Stomach (tissue), 9 donors: ENCODE results near the gene STRN3. TPM values are rescaled to one million over a fixed set of nuclear protein-coding genes. Genes with fewer than 3 reads are reported as not detected.
A peak's percentile ranks its signal among the peaks of the same experiment; 100 is the strongest.

Experiments used
- DNase-seq, 2 donors: peaks; one replicate each; pipeline versions ENCODE4 v3.0.0 to v3.0.0-alpha.2; 2013 to 2019
- H3K27ac ChIP-seq, 5 donors: fragments of 200-600 bp in 4 of 5; sonication (generic) in 4 of 5; one replicate each; pipeline ENCODE4 v1.5.1; 2013 to 2019; ENCODE audit warnings: mild to moderate bottlenecking in 1 of 5, moderate library complexity in 1 of 5
- H3K27me3 ChIP-seq, 3 donors: fragments of 200-600 bp; sonication (generic); one replicate each; pipeline ENCODE4 v1.5.1; 2017 to 2019; ENCODE audit warnings: mixed run types in 1 of 3
- H3K36me3 ChIP-seq, 4 donors: fragments of 200-600 bp; sonication (generic); 1 replicate in 3 of 4; 2 replicates in 1 of 4; pipeline ENCODE4 v1.5.1; 2016 to 2019
- H3K4me1 ChIP-seq, 4 donors: fragments of 200-600 bp; sonication (generic); one replicate each; pipeline ENCODE4 v1.5.1; 2016 to 2019
- H3K4me3 ChIP-seq, 4 donors: fragments of 200-600 bp; sonication (generic) in 3 of 4; one replicate each; pipeline ENCODE4 v1.5.1; 2016 to 2019; ENCODE audit warnings: mild to moderate bottlenecking in 1 of 4
- H3K9me3 ChIP-seq, 4 donors: fragments of 200-600 bp; sonication (generic); one replicate each; pipeline ENCODE4 v1.5.1; 2016 to 2019
- EP300 ChIP-seq: sonication (generic); formaldehyde crosslinking; IDR thresholded peaks from one replicate; pipeline ENCODE4 v1.6.1; 2017; ENCODE audit warnings: antibody characterized with exemption
- POLR2A ChIP-seq, 4 donors: fragments of 450-650 bp; IDR thresholded peaks; one replicate each; pipeline ENCODE4 v1.6.1; 2016; ENCODE audit warnings: antibody characterized with exemption in 4 of 4, control low read depth in 2 of 4, mild to moderate bottlenecking in 1 of 4, moderate library complexity in 1 of 4
- POLR2AphosphoS5 ChIP-seq, 3 donors: sonication (generic); formaldehyde crosslinking; IDR thresholded peaks; one replicate each; pipeline ENCODE4 v1.6.1; 2016; ENCODE audit warnings: antibody characterized with exemption in 3 of 3
- WGBS, 5 donors: extraction: QIAGEN DNeasy Blood & Tissue Kit in 3 of 5; methylation state at CpG; one replicate each; pipeline versions ENCODE4 v1.1.5 to v1.1.7; 2013 to 2018; 5-methylcytosine and 5-hydroxymethylcytosine counted together
- intact Hi-C: fragments of 100-400 bp; cut with DNase I; formaldehyde crosslinking; loops from one replicate; pipeline ENCODE4 v1.15.1; 2023; ENCODE audit warnings: low total_unique reads
- polyA plus RNA-seq, 3 donors: library from polyadenylated mRNA; stranded (reverse); fragments of 200-250 nt; gene quantifications; one replicate each; pipeline ENCODE4 v1.2.3, GENCODE V29; 2013
- total RNA-seq, 5 donors: library from RNA; depleted of rRNA; stranded (reverse); fragments of >200 nt; gene quantifications; one replicate each; pipeline versions ENCODE4 v1.1.0 to v1.2.3, GENCODE V29; 2014 to 2016
- TF ChIP-seq, protein P1 (sequence below), 7 experiments: fragments of 450-650 bp in 4 of 7; fragments of 200-600 bp in 3 of 7; sonication (generic) in 3 of 7; IDR thresholded peaks; one replicate each; pipeline ENCODE4 v1.5.1; 2016 to 2019; ENCODE audit warnings: antibody characterized with exemption in 7 of 7, control low read depth in 2 of 7, mild to moderate bottlenecking in 1 of 7
- donor health status: healthy with polysubstance abuse.
- donor health status: Bipolar disorder and iron deficiency.
- donor health status: healthy.

Gene STRN3
- total and polyA plus RNA-seq, 8 donors, result 8.1 to 91.8 (median 24.6) TPM

DNA sequence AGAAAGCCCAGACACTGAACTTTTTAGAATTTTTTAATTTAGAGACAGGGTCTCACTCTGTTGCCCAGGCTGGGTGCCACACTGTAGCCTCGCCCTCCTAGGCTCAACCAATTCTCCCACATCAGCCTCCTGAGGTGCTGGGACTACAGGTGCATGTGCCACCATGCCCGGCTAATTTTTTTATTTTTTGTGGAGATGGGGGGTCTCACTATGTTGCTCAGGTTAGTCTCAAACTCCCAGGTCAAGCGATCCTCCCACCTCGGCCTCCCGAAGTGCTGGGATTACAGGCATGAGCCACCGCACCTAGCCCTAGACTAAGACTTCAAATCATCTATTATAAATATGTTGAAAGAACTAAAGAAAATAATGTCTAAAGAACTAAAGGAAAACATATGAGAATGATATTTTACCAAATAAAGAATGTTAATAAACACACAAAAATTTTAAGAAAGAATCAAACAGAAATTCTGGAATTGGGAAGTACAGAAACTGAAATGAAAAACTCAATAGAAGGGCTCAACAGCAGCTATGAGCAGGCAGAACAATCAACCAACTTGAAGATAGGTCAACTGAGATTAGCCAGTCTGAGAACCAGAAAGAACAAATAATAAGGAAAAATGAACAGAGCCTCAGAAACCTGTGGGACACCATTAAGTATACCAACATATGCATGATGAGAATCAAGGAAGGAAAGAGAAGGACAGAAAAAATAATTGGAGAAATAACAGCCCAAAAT lies 27.0 kb downstream of the STRN3 start:
- Histone ChIP-seq H3K4me3 (no peak overlapping the region), H3K36me3 (peaks cover 0 to 30% (median 19%) of the 10 kb centered on the region in 4 donors), H3K27ac (no peak overlapping the region), H3K27me3 (no peaks in the 10 kb centered on the region), H3K4me1 (peaks cover 11 to 35% (median 22%) of the 10 kb centered on the region in 4 donors), H3K9me3 (peaks cover 0 to 18% (median 8%) of the 10 kb centered on the region in 4 donors)
- no peak for TF ChIP-seq POLR2A (IDR thresholded peaks at IDR 0.05)
- TF ChIP-seq, protein P1, sequence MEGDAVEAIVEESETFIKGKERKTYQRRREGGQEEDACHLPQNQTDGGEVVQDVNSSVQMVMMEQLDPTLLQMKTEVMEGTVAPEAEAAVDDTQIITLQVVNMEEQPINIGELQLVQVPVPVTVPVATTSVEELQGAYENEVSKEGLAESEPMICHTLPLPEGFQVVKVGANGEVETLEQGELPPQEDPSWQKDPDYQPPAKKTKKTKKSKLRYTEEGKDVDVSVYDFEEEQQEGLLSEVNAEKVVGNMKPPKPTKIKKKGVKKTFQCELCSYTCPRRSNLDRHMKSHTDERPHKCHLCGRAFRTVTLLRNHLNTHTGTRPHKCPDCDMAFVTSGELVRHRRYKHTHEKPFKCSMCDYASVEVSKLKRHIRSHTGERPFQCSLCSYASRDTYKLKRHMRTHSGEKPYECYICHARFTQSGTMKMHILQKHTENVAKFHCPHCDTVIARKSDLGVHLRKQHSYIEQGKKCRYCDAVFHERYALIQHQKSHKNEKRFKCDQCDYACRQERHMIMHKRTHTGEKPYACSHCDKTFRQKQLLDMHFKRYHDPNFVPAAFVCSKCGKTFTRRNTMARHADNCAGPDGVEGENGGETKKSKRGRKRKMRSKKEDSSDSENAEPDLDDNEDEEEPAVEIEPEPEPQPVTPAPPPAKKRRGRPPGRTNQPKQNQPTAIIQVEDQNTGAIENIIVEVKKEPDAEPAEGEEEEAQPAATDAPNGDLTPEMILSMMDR (IDR thresholded peaks at IDR 0.05), result no peak
- TF ChIP-seq POLR2AphosphoS5 (IDR thresholded peaks at IDR 0.05), result no peak
- TF ChIP-seq EP300, result no peak
- no peak for DNase-seq
- 90 to 97% (median 97%) methylated on average over 6 of the region's 6 CpGs for WGBS, 5 donors
- intact Hi-C loops, result no loop called here

DNA sequence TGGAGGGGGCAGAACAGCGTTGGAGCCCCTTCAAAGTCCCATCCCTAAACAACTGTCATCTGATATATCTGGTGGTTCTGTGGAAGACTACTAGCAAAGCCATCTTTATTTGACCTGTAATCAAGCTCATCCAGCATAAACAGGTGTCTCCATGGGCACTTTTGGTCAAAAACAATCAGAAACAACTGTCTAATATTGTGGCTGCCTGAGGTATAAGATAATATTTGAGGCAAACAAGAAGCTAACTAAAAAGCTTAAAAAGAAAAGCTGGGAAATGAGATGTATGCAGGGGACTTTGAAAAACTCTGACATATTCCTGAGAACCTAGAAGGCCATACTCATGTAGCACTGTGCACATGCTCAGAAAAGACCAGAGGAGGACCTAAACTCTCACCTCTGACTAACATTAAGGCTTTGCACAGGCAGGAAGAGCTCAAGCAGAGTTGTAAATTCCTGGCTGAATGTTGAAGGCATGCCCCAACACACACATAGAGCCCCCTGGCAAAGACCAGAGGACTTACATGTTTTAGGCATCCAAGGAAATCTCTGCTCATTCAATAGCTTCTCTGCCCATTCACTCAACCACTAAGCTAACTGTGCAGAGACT lies 28.0 kb downstream of the STRN3 start:
- no peak overlapping the region for H3K27ac ChIP-seq
- TF ChIP-seq, protein P1 (IDR thresholded peaks at IDR 0.05), result no peak
- TF ChIP-seq POLR2A (IDR thresholded peaks at IDR 0.05) (no peak), EP300 (no peak), POLR2AphosphoS5 (IDR thresholded peaks at IDR 0.05) (no peak)
- H3K27me3 ChIP-seq, result no peaks in the 10 kb centered on the region
- H3K4me1 ChIP-seq, result peaks cover 11 to 35% (median 24%) of the 10 kb centered on the region in 4 donors
- peaks cover 0 to 25% (median 17%) of the 10 kb centered on the region in 4 donors for H3K36me3 ChIP-seq
- intact Hi-C loops, result no loop called here
- peaks cover 0 to 18% (median 8%) of the 10 kb centered on the region in 4 donors for H3K9me3 ChIP-seq
- WGBS, 5 donors, result 98 to 100% (median 100%) methylated on average over 1 of the region's 1 CpG
- H3K4me3 ChIP-seq, result no peak overlapping the region
- no peak for DNase-seq

DNA sequence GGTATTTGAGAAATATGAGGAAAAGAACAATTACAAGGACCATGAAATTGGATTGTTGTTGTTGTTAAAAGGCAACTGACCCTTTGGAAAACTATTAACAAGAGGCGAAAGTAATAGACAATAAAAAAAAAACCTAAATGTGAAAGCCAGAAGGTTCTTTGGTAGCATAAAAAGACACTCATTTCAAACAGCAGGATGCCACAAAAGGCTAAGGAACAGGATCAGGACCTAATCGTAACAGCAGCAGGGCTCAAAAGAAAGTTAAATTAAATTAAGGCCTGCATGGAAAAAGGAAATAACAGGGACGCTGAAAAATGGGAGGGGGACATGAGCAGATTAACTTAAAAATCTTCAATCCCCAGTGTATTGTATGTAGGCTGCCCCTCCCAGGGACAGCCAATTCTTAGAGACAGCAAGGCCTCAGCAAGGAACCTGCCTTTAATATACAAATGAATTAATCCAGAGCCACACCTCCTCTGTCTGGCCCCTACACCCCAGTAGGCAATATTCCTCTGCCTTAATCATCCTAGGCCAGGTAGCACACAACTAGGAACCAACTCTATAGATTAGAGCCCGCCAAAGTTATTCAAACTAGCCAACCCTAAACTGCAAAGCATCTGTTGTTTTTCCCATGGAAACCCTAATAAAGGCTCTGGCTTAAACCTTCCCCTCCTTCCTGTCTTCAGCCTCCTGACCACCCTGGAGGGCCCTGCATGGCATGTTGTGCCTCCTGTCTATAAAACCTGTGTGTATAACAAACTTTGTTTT lies 29.1 kb downstream of the STRN3 start:
- Histone ChIP-seq H3K4me1 (peaks cover 11 to 44% (median 25%) of the 10 kb centered on the region in 4 donors), H3K9me3 (peaks cover 0 to 18% (median 8%) of the 10 kb centered on the region in 4 donors), H3K36me3 (peaks cover 0 to 17% (median 12%) of the 10 kb centered on the region in 4 donors), H3K27ac (no peak overlapping the region), H3K4me3 (no peak overlapping the region), H3K27me3 (no peaks in the 10 kb centered on the region)
- WGBS, 5 donors, result 84 to 91% (median 91%) methylated on average over 4 of the region's 4 CpGs
- intact Hi-C loops, result no loop called here
- DNase-seq, result no peak
- TF ChIP-seq EP300, result no peak
- TF ChIP-seq, protein P1 (IDR thresholded peaks at IDR 0.05), result no peak
- TF ChIP-seq POLR2A (IDR thresholded peaks at IDR 0.05), result no peak
- no peak for TF ChIP-seq POLR2AphosphoS5 (IDR thresholded peaks at IDR 0.05)

DNA sequence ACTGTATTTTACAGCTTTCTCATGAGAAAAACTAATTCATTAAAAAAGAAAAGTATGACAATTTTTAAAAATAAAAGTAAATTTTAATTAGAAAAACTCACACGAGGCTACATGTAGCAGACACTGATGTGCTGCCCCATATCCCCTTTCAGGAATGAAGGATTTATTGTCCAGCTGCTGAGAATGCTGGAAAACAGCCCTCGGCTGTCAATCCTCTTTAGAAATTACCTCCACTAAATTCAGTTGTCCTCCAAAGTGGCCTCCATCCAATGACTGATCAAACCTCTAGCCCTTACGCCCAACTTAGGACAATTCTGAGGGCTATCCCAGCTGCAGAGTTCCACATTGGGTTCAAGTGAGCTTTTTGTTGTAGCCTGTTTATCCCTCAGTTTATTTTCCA lies 30.5 kb downstream of the STRN3 start:
- intact Hi-C loops, result no loop called here
- peaks cover 0 to 18% (median 8%) of the 10 kb centered on the region in 4 donors for H3K9me3 ChIP-seq
- H3K36me3 ChIP-seq, result peaks cover 0 to 17% (median 12%) of the 10 kb centered on the region in 4 donors
- H3K4me1 ChIP-seq, result peaks cover 11 to 48% (median 34%) of the 10 kb centered on the region in 4 donors
- H3K4me3 ChIP-seq, result no peak overlapping the region
- no peak for DNase-seq
- no peaks in the 10 kb centered on the region for H3K27me3 ChIP-seq
- WGBS, 5 donors, result 61 to 81% (median 76%) methylated on average over 3 of the region's 3 CpGs
- H3K27ac ChIP-seq, result peak overlapping the region in 1 of 5 donors; percentile 13
- no peak for TF ChIP-seq POLR2A (IDR thresholded peaks at IDR 0.05)
- no peak for TF ChIP-seq EP300
- TF ChIP-seq, protein P1 (IDR thresholded peaks at IDR 0.05), result no peak
- TF ChIP-seq POLR2AphosphoS5 (IDR thresholded peaks at IDR 0.05), result no peak
